RWPE2 (cell line): ENCODE results near the gene LYST.

Experiments
- ATAC-seq: fragments of 200-7000 bp; cut with Tn5 transposase; 3 replicates; pipeline ENCODE4 v1.9.1; 2021; ENCODE audit warnings: low read depth
- DNase-seq: peaks from one replicate; pipeline ENCODE4 v3.0.0-alpha.2; 2020; ENCODE audit warnings: low spot score
- H3K27ac ChIP-seq: fragments of 450-650 bp; 2 replicates; pipeline ENCODE4 v1.5.1; 2017; ENCODE audit warnings: mild to moderate bottlenecking; ENCODE audit not compliant: poor library complexity, severe bottlenecking
- H3K27me3 ChIP-seq: fragments of 250-450 bp; sonication (Bioruptor Pico); 2 replicates; pipeline ENCODE4 v1.5.1; 2021; ENCODE audit warnings: mild to moderate bottlenecking, moderate library complexity; ENCODE audit not compliant: insufficient read depth, poor library complexity, severe bottlenecking
- H3K36me3 ChIP-seq: fragments of 250-450 bp; sonication (Bioruptor Pico); 2 replicates; pipeline ENCODE4 v1.5.1; 2020; ENCODE audit warnings: low read depth, mild to moderate bottlenecking, moderate library complexity
- H3K4me1 ChIP-seq: fragments of 250-450 bp; sonication (Bioruptor Pico); 2 replicates; pipeline ENCODE4 v1.5.1; 2021; ENCODE audit warnings: mild to moderate bottlenecking, moderate library complexity; ENCODE audit not compliant: insufficient read depth, poor library complexity, severe bottlenecking
- H3K4me3 ChIP-seq: fragments of 250-450 bp; sonication (Bioruptor Pico); 2 replicates; pipeline ENCODE4 v1.5.1; 2021; ENCODE audit warnings: mild to moderate bottlenecking, moderate library complexity; ENCODE audit not compliant: severe bottlenecking
- H3K9me3 ChIP-seq: fragments of 250-450 bp; sonication (Bioruptor Pico); 2 replicates; pipeline ENCODE4 v1.5.1; 2021; ENCODE audit warnings: mild to moderate bottlenecking, moderate library complexity; ENCODE audit not compliant: severe bottlenecking
- TF ChIP-seq, protein P1 (sequence below): fragments of 450-650 bp; IDR thresholded peaks from one replicate; pipeline ENCODE4 v1.5.1; 2017; ENCODE audit warnings: mild to moderate bottlenecking, moderate library complexity; ENCODE audit not compliant: poor library complexity, severe bottlenecking

LYST gene

DNA sequence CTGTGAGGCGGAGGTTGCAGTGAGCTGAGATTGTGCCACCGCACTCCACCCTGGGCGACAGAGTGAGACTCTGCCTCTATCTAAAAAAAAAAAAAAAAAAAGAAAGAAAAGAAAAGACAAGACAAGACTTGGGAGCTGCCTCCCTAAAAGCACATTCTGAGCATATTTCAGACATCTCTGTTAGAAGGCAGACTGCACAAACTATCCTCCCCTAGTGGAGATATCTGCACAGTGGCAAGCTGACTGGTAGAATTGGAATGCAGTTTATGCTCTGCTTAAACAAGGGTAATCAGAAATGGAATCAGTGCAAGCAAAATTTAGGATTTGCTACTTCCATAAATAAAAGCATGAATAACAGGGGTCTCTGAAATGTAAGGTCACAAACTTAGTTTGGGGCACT lies 248.9 kb downstream of the LYST start:
- H3K4me3 ChIP-seq = no peak overlapping the region

DNA sequence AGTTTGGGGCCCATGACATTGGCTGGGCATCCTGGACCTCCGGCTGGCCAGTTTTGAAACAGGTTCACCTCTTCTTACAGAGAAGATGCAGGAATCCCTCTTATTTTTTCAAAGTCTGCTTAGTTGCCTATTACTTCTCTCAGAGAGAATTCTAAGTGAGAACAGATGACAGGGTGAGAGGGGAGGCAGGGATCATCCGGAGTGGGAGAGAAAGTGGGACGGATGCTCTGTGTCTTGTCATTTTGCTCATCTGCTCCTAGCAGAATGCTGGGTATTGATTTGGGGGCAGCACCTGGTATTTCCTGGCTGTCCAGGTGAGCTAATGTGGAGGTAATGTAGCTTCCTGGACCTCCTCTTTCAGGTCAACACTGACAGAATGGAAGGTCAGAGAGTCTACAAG lies 249.6 kb downstream of the LYST start:
- TF ChIP-seq, protein P1, sequence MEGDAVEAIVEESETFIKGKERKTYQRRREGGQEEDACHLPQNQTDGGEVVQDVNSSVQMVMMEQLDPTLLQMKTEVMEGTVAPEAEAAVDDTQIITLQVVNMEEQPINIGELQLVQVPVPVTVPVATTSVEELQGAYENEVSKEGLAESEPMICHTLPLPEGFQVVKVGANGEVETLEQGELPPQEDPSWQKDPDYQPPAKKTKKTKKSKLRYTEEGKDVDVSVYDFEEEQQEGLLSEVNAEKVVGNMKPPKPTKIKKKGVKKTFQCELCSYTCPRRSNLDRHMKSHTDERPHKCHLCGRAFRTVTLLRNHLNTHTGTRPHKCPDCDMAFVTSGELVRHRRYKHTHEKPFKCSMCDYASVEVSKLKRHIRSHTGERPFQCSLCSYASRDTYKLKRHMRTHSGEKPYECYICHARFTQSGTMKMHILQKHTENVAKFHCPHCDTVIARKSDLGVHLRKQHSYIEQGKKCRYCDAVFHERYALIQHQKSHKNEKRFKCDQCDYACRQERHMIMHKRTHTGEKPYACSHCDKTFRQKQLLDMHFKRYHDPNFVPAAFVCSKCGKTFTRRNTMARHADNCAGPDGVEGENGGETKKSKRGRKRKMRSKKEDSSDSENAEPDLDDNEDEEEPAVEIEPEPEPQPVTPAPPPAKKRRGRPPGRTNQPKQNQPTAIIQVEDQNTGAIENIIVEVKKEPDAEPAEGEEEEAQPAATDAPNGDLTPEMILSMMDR = no peak
- no peak overlapping the region for H3K27ac ChIP-seq
- H3K36me3 ChIP-seq = no peaks in the 10 kb centered on the region
- no peaks in the 10 kb centered on the region for H3K9me3 ChIP-seq
- DNase-seq (no peak), ATAC-seq (no peak)
- no peaks in the 10 kb centered on the region for H3K4me1 ChIP-seq
- no peak overlapping the region for H3K4me3 ChIP-seq
- no peaks in the 10 kb centered on the region for H3K27me3 ChIP-seq

More for the DNA sequence above, 248.9 kb downstream of the LYST start:
- Histone ChIP-seq H3K36me3 (no peaks in the 10 kb centered on the region), H3K9me3 (no peaks in the 10 kb centered on the region), H3K27ac (no peak overlapping the region), H3K27me3 (no peaks in the 10 kb centered on the region), H3K4me1 (no peaks in the 10 kb centered on the region)
- ATAC-seq (0 out of 3 replicates have a peak, but pooled peaks have one; percentile 59), DNase-seq (no peak)
- TF ChIP-seq, protein P1 = no peak

DNA sequence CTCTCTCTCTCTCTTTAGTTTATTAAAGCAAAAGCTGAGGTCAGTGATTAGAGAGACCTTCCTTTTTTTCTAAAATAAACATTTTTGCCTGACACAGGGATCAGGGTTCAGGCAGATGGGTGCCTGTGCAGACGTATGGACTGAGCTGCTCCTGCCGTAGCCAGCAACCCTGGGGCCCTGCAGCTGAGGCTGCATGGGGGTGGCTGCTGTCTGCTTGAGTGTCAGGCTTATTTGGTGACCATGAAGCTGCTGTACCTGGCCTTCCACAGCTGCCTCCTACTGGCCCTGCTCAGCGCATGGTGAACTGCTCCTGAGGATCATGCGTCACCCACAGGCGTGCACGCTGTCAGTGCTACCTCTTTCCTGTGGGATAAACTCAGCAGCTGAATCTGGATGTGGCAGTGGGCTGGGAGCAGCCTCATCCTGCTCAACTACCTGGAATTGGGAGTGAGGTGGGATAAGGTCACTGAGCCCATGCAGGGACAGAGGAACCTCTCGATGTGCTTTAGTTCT lies 252.2 kb downstream of the LYST start:
- H3K4me1 ChIP-seq = no peaks in the 10 kb centered on the region
- no peaks in the 10 kb centered on the region for H3K9me3 ChIP-seq
- H3K36me3 ChIP-seq = no peaks in the 10 kb centered on the region
- DNase-seq = no peak
- ATAC-seq = no peak
- no peaks in the 10 kb centered on the region for H3K27me3 ChIP-seq
- TF ChIP-seq, protein P1 = no peak
- H3K27ac ChIP-seq = no peak overlapping the region
- H3K4me3 ChIP-seq = no peak overlapping the region

DNA sequence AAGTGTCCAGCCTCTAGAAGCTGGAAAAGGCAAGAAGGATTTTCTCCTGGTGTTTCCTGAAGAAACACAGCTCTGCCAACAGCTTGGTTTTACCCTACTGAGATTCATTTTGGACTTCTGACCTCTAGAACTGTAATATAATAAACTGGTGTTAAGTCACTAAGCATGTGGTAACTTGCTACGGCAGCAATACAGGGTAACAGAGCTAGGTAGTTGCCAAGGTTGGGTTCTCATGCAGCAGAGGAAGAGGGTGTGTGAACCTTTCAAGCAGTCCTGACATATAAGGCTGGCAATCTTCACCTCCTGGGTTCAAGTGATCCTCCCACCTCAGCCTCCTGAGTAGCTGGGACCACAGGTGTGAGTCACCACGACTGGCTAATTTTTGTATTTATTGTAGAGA lies 253.1 kb downstream of the LYST start:
- TF ChIP-seq, protein P1 = no peak

DNA sequence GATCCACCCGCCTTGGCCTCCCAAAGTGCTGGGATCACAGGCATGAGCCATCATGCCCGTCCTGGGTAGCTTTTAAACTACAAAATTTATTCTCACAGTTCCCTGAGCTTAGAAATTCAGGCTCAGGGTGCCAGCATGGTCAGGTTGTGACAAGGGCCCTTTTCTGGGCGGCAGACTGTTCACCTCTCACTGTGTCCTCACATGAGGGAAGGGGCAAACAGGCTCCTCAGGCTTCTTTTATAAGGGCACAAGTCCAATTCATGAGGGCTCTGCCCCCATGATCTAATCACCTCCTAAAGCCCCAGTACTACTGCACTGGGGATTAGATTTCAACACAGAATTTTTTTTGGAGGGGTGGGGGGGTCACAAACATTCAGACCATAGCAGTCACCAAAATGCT lies 253.9 kb downstream of the LYST start:
- Histone ChIP-seq H3K9me3 (no peaks in the 10 kb centered on the region), H3K4me1 (no peaks in the 10 kb centered on the region), H3K36me3 (no peaks in the 10 kb centered on the region), H3K4me3 (no peak overlapping the region), H3K27ac (no peak overlapping the region), H3K27me3 (no peaks in the 10 kb centered on the region)
- TF ChIP-seq, protein P1 = no peak
- DNase-seq (no peak), ATAC-seq (no peak)

More for the DNA sequence above, 253.1 kb downstream of the LYST start:
- Histone ChIP-seq H3K36me3 (no peaks in the 10 kb centered on the region), H3K4me3 (no peak overlapping the region), H3K4me1 (no peaks in the 10 kb centered on the region), H3K27me3 (no peaks in the 10 kb centered on the region), H3K9me3 (no peaks in the 10 kb centered on the region), H3K27ac (no peak overlapping the region)
- peak; percentile 31; the same call in 1 of the 3 replicates for ATAC-seq
- no peak for DNase-seq
